HUES6 (cell line): Measurements from ENCODE around the gene SPATA22.
"Not testable (repeated sequence)": the region's sequence is repeated elsewhere in the genome, so short reads cannot be mapped to it uniquely, and the experiment has no call there.

Source experiments
- H3K27ac ChIP-seq: 2 replicates; pipeline ENCODE4 v1.7.0; 2013; ENCODE audit warnings: low read depth, mild to moderate bottlenecking, low read length, inconsistent platforms
- H3K27me3 ChIP-seq: 2 replicates; pipeline ENCODE4 v1.6.1; 2013; ENCODE audit warnings: low read length; ENCODE audit not compliant: control insufficient read depth, insufficient read depth
- H3K36me3 ChIP-seq: 2 replicates; pipeline ENCODE4 v1.6.1; 2013; ENCODE audit warnings: low read length; ENCODE audit not compliant: control insufficient read depth, insufficient read depth
- H3K4me1 ChIP-seq: 2 replicates; pipeline ENCODE4 v1.6.1; 2013; ENCODE audit warnings: low read length; ENCODE audit not compliant: control insufficient read depth, insufficient read depth
- H3K4me3 ChIP-seq: 2 replicates; pipeline ENCODE4 v1.5.1; 2013; ENCODE audit warnings: low read depth, low read length
- H3K9ac ChIP-seq: one replicate; pipeline ENCODE4 v1.6.1; 2013; ENCODE audit warnings: mild to moderate bottlenecking, low read length
- H3K9me3 ChIP-seq: 2 replicates; pipeline ENCODE4 v1.6.1; 2013; ENCODE audit warnings: low read depth, low read length; ENCODE audit not compliant: control insufficient read depth, insufficient read depth

SPATA22 gene

GRCh38 chr17:3471599-3471998, at the start of gene SPATA22:
TSS of gene SPATA22 (minus strand) at chr17:3471819. CDS start at chr17:3469325, 2,494 bp downstream.
- H3K9ac ChIP-seq: no peak within 1 kb of the TSS
- H3K27me3 ChIP-seq: no peaks in the 10 kb centered on the region
- H3K27ac ChIP-seq: no peak within 1 kb of the TSS
- H3K9me3 ChIP-seq: no peaks in the 10 kb centered on the region
- peaks cover 9% of the 10 kb centered on the region for H3K4me1 ChIP-seq
- H3K4me3 ChIP-seq: no peak within 1 kb of the TSS
- no peaks in the 10 kb centered on the region for H3K36me3 ChIP-seq

GRCh38 chr17:3519472-3519871, 47.9 kb upstream of the SPATA22 start:
- H3K9ac ChIP-seq, H3K36me3 ChIP-seq, H3K4me3 ChIP-seq, H3K4me1 ChIP-seq, H3K9me3 ChIP-seq, H3K27me3 ChIP-seq, H3K27ac ChIP-seq: not testable (repeated sequence)

GRCh38 chr17:3514873-3515272, 43.3 kb upstream of the SPATA22 start:
- H3K36me3 ChIP-seq: peaks cover 2% of the 10 kb centered on the region; the same call in 1 of the 2 replicates
- peaks cover 25% of the 10 kb centered on the region for H3K4me1 ChIP-seq
- H3K27me3 ChIP-seq: no peaks in the 10 kb centered on the region
- H3K9me3 ChIP-seq: no peaks in the 10 kb centered on the region; the same call in 1 of the 2 replicates
- no peak overlapping the region for H3K4me3 ChIP-seq
- no peak overlapping the region for H3K27ac ChIP-seq
- H3K9ac ChIP-seq: no peak overlapping the region

GRCh38 chr17:3514167-3514566, 42.5 kb upstream of the SPATA22 start:
- H3K4me1 ChIP-seq: peaks cover 25% of the 10 kb centered on the region
- H3K9ac ChIP-seq, H3K9me3 ChIP-seq, H3K4me3 ChIP-seq, H3K27ac ChIP-seq, H3K27me3 ChIP-seq, H3K36me3 ChIP-seq: not testable (repeated sequence)

- Histone ChIP-seq H3K9me3 (no peaks in the 10 kb centered on the region; the same call in 1 of the 2 replicates), H3K27ac (no peak overlapping the region), H3K36me3 (0 out of 2 replicates have a peak, but pooled peaks cover 2% of the 10 kb centered on the region), H3K4me3 (no peak overlapping the region), H3K27me3 (no peaks in the 10 kb centered on the region), H3K9ac (no peak overlapping the region), H3K4me1 (peaks cover 25% of the 10 kb centered on the region)
These were observed 41.9 kb upstream of the SPATA22 start for GRCh38 chr17:3513305-3514035.

GRCh38 chr17:3512505-3513171, 41.0 kb upstream of the SPATA22 start:
- no peak overlapping the region for H3K9ac ChIP-seq
- H3K4me3 ChIP-seq: no peak overlapping the region
- 0 out of 2 replicates have a peak, but pooled peaks cover 2% of the 10 kb centered on the region for H3K36me3 ChIP-seq
- no peaks in the 10 kb centered on the region for H3K9me3 ChIP-seq
- H3K4me1 ChIP-seq: peaks cover 25% of the 10 kb centered on the region
- H3K27ac ChIP-seq: no peak overlapping the region
- H3K27me3 ChIP-seq: no peaks in the 10 kb centered on the region

- no peak overlapping the region for H3K27ac ChIP-seq
- H3K9ac ChIP-seq: no peak overlapping the region
- H3K4me1 ChIP-seq: peaks cover 25% of the 10 kb centered on the region
- H3K9me3 ChIP-seq: no peaks in the 10 kb centered on the region
- no peak overlapping the region for H3K4me3 ChIP-seq
- H3K27me3 ChIP-seq: no peaks in the 10 kb centered on the region
- H3K36me3 ChIP-seq: 0 out of 2 replicates have a peak, but pooled peaks cover 2% of the 10 kb centered on the region
These were observed 40.4 kb upstream of the SPATA22 start for GRCh38 chr17:3511852-3512504.

- Histone ChIP-seq H3K27me3 (no peaks in the 10 kb centered on the region), H3K4me1 (peaks cover 25% of the 10 kb centered on the region), H3K27ac (no peak overlapping the region), H3K9me3 (no peaks in the 10 kb centered on the region), H3K9ac (no peak overlapping the region), H3K4me3 (no peak overlapping the region), H3K36me3 (0 out of 2 replicates have a peak, but pooled peaks cover 2% of the 10 kb centered on the region)
These were observed 38.5 kb upstream of the SPATA22 start for GRCh38 chr17:3510090-3510489.

- Histone ChIP-seq H3K27ac (no peak overlapping the region), H3K27me3 (no peaks in the 10 kb centered on the region), H3K9ac (no peak overlapping the region), H3K4me1 (peaks cover 17% of the 10 kb centered on the region), H3K36me3 (no peaks in the 10 kb centered on the region), H3K9me3 (no peaks in the 10 kb centered on the region), H3K4me3 (no peak overlapping the region)
These were observed 36.2 kb upstream of the SPATA22 start for GRCh38 chr17:3507869-3508268.

GRCh38 chr17:3507071-3507470, 35.5 kb upstream of the SPATA22 start:
- no peak overlapping the region for H3K27ac ChIP-seq
- H3K36me3 ChIP-seq: no peaks in the 10 kb centered on the region
- no peaks in the 10 kb centered on the region for H3K27me3 ChIP-seq
- no peak overlapping the region for H3K9ac ChIP-seq
- peaks cover 10% of the 10 kb centered on the region for H3K4me1 ChIP-seq
- H3K9me3 ChIP-seq: no peaks in the 10 kb centered on the region
- no peak overlapping the region for H3K4me3 ChIP-seq

- H3K9ac ChIP-seq: no peak overlapping the region
- peaks cover 3% of the 10 kb centered on the region; the same call in 1 of the 2 replicates for H3K9me3 ChIP-seq
These were observed 34.4 kb upstream of the SPATA22 start for GRCh38 chr17:3506054-3506453.

More at GRCh38 chr17:3506054-3506453, 34.4 kb upstream of the SPATA22 start:
- peaks cover 9% of the 10 kb centered on the region for H3K4me1 ChIP-seq
- no peaks in the 10 kb centered on the region for H3K36me3 ChIP-seq
- H3K4me3 ChIP-seq: no peak overlapping the region
- no peaks in the 10 kb centered on the region for H3K27me3 ChIP-seq
- H3K27ac ChIP-seq: no peak overlapping the region
